GM19395 (cell line): ENCODE results near the gene LSM2.

Experiments used
- ATAC-seq: cut with Tn5 transposase; IDR thresholded peaks from one replicate; pipeline ENCODE4 v1.9.1; 2021; ENCODE audit warnings: mild to moderate bottlenecking, moderate library complexity; ENCODE audit not compliant: unreplicated experiment

Gene LSM2

DNA sequence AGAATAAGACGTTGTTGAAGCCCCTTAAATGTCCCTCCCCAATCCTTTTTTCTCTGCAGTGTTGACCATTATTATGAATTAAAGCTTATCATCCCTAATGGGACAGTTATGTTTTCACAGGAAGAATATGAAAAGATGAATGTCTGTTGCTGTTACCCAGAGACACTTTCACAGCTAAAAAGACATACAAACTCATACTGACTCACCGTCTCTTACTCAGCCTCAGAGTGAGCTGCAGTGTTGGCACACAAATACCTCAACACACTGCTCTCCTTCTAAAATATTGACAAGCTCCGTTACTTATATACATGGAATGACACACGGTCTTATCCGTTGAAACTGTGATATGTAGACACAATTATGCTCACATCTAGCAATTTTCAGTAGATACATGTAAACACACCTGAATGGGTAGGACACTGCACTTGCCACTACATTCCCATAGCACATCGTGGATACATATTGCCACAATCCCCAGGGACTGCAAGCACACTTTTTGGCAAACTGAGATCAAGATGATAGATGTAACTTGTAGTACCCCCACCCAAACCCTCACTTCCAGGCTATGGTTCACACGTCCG is 53.9 kb downstream of the LSM2 start:
- ATAC-seq: no peak

DNA sequence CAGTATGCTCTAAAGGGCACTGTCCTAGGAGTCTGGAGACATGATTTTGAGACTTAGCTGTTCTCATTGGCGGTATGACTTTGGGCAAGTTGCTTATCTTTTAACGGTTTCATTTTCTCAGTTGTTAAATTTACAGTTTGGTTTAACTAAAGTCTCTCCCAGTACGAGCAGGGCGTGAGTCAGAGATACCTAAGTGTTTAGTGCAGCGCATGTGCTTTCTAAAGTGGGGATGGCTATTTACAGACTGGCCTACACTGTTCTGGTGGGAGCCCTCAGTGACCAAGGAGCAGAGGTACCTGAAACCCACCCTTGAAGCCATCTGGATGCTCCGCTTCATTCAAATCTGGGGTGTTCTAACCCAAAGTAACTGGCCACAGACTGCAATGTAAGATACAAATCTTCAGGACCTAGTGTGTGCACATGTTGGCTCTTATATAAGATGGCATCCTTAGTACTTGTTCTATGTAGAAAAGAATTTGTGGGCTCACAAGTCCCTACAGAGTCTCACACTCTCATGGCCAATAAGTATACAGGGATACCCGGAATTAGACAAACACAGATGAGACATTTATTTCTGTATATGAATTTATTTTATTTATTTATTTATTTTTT is 56.2 kb downstream of the LSM2 start:
- ATAC-seq: no peak

DNA sequence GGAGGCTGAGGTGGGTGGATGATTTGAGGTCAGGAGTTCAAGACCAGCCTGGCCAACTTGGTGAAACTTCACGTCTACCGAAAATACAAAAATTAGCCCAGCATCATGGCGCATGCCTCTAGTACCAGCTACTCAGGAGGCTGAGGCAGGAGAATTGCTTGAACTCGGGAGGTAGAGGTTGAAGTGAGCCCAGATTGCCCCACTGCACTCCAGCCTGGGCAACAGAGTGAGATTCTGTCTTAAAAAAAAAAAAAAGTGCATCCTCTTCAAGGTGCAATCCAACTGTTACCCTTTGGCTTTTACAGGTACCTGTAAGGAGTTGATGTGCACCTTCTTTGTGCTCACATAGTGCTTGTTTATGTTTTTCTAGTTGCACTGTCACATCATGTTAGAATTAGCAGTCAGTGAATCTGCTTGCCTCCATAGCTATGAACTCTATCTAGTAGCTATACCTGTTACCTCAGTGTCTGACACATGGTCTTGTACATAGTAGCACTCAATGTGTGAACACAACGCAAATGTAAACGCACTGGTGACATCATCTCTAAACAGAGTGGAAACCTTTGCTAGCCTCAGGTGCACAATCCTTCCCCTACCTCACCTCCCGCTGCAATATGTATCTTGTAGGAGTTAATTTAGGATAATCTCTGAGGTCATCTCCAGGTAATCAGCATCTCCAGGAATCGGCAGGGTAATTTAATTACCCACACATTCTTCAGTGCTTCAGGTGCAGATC is 57.3 kb downstream of the LSM2 start:
- no peak for ATAC-seq
